Left cardiac atrium (tissue), 4 donors: ENCODE data around the gene CDK5RAP2. TPM values are rescaled to one million over a fixed set of nuclear protein-coding genes. Genes with fewer than 3 reads are reported as not detected.

Experiments used
- ATAC-seq, 2 donors: fragments of 200-7000 bp; cut with Tn5 transposase; one replicate each; pipeline ENCODE4 v1.9.1; 2020; ENCODE audit warnings: mild to moderate bottlenecking in 2 of 2, moderate library complexity in 2 of 2
- DNase-seq: peaks from one replicate; pipeline ENCODE4 v3.0.0-alpha.2; 2020
- intact Hi-C, 2 donors: fragments of 100-400 bp; cut with DNase I; formaldehyde crosslinking; loops; one replicate each; pipeline versions ENCODE4 v1.14.1 to v1.15.1; 2022 to 2023
- total RNA-seq, 2 donors: library from RNA; stranded (reverse); fragmentation: NEBNext Ultra II Directional; extraction: Animal tissue kit (Norgen Biotek cat#: 25700); gene quantifications; one replicate each; pipeline ENCODE4 v1.2.1, GENCODE V29; 2021
- donor health status: DM: no; HTN: yes; CAD: no.
- donor health status: DM: no; HTN: yes; CAD: no; lungs with severe emphysema.
- donor health status: DM: yes; HTN: yes; CAD: no.
- donor health status: Dilated cardiomyopathy.

Gene CDK5RAP2
- total RNA-seq, 2 donors from 2014 or later: 48.0 to 49.0 TPM

DNA sequence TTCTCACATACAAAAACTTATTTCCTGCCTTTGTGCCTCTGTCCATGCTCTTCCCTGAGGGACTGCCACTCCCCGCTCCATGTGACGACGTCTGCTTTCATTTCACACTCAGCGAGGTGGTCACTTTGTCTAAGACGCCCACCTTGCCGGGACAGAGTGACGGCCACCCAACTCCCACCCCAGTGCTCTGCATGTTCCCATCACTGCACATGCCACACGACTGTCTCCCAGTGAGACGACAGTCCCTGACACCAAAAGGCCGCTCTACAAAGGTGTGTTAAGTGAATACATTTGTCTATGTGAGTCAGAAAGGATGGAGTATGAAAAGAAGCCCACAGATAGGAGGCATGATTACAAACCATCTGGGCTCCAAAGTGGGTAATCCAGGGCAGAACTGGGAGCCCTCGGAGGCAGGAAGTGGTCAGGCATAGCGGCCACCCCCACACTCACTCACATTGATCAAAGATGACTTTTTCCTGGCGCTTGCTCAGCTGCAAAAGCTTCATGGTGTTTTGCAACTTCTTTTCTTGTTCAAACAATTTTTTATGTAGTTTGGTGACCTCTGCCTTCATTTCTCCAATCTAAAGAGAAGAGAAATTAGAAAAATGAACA is 185.8 kb downstream of the CDK5RAP2 start:
- intact Hi-C loops: no loop called here
- ATAC-seq (peak in 1 of 2 donors; percentile 24), DNase-seq (no peak)

DNA sequence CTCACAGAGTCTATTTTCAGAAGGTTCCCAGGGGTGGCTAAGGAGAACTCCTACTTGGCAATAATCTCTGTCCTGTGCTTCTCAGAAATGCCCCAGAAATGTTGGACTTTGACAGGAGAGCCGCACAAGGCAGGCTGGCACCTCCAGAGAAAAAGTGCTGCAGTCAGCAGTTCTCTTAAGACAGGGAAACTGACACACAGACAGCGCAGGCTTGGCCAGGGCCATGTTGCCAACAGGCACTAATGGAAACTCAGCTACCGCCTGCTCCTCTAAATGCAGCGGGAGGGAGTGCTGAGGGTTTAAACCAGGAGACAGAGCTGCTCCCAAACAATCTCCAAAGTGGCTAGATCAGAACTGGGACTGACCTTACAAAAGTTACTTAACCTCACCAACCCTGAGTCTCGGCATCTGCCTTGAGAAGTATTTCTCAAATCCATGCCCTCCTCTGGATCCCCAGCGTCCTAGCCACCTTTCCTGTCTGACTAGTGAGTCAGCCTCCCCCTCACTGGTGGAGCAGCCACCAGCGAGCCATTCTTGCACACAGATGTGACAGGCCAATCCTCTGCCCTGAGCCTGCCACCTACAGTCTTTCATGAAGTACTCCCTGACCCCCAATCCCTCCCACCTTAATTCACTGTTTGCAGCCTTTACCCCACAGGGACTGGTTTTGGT is 186.4 kb downstream of the CDK5RAP2 start:
- DNase-seq: no peak
- intact Hi-C loops: no loop called here
- ATAC-seq: peak in 1 of 2 donors; percentile 58

DNA sequence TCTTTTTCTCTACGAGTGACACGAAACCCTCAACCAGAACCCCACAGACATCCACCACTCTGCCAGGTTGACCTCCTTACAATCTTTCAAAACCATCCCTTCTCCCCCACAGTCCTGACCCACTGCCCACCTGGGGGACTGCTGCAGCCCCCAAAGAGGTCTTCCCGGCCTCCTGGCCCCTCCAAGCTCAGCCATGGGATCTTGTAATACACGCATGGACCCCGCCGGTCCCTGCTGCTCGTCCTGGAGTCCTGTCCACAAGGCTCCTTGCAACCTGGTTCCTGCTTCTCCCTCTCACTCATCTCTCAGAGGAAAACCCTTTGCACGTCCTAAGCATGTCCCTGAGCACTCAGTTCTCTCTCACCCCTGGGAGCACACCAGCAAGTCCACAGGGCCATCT is 187.3 kb downstream of the CDK5RAP2 start:
- DNase-seq (no peak), ATAC-seq (peak in 1 of 2 donors; percentile 10)
- intact Hi-C loops: no loop called here

DNA sequence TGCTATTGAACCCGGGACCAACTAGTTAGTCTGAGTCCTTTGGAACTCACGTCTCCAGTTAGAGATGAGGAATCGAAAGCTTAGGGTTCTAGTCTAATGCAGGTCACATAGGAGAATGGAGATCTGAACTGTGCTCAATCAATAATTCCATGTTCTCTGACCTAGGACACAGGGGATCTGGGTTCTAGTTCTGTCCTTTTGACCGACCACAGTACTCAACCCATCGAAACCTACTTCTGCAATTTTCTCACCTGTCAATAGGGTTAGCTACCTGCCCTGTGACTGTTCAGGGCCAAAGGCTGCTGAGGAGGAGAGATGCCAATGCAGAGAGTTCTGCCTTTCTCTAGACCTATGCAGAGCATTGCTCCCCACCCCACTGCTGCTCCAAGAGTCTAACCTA is 187.7 kb downstream of the CDK5RAP2 start:
- DNase-seq (no peak), ATAC-seq (no peak)
- intact Hi-C loops: no loop called here

DNA sequence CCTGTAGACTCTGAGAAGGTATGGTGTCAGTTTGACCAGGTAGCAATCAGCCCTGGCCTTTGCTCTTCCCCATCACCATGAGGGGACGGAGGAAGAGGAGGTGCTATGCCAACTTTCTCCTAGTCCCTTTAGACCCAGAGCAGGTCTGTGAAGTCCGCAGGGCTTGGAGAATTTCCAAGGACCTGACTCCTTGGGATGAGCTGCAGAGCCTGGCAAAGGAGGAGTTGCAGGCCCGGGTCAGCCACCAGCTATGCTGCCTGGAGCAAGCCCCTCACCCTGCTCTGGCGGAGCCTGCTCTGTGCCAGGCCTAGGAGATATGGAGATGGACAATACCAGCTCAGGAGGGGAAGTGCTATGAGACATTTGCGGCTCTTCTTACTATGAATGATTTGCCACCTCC is 188.3 kb downstream of the CDK5RAP2 start:
- ATAC-seq (no peak), DNase-seq (no peak)
- intact Hi-C loops: no loop called here

DNA sequence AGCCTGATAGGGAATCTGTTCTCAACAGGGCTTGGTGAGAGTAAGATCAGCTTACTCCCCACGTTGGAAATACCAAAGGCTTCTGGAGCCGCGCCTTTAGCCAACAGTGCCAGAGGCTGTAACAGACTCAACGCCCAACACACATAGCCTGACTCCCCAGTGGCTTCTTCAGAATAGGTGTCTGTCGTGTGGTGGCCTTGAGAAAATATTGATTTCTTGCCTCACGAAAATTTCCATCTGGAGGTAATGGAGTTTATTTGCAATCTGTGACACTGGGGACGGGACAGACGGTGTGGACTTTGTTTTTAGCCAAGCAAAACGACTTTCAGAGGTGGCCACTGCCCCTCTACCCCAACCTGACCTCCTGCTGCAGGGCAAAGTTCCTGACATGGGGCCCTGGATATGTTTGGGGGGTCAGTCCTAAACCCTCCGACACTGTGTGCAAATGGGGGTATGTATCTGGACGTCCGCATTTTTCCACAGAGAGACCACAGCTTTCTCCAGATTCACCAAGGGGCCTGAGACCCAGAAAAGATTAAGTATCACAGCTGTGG is 189.3 kb downstream of the CDK5RAP2 start:
- ATAC-seq (no peak), DNase-seq (no peak)
- intact Hi-C loops: no loop called here

DNA sequence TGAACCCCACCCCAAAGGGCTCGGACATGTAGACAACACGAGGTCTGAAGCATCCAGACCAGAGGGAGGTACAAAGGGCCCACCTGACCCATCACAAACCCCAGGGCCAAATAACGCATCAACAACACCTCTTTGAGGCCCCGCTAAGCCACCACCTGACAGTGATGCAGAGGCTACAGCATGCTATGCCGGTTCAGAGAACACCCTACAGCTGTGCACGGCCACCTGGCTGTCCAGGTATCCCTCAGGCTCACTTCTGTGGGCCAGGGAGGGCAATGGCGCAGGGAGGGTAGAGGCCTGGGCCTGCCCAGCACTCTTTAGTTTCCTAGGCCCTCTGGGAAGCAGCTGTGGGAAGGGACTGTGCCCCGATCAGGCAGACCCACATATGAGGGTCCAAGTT is 190.1 kb downstream of the CDK5RAP2 start:
- no peak for DNase-seq
- no peak for ATAC-seq
- intact Hi-C loops: no loop called here

DNA sequence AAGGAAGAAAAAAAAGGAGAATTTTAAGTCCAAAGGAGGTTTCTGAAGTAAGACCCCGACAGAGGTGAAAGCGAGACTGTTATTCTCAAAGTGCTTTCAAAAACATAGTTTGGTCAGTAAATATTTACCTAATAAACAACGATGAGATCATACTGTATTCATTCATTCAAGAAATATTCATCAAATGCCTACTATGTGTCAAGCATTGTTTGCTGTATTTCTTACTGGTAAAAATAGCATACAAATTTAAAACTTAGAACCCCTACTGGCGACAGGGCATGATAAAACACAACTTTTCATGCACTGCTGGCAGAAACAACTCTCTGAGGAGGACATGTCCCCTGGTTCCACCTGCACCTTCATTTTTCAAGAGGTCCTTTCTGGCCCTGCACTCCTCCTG is 190.7 kb downstream of the CDK5RAP2 start:
- ATAC-seq (no peak), DNase-seq (no peak)
- intact Hi-C loops: no loop called here

DNA sequence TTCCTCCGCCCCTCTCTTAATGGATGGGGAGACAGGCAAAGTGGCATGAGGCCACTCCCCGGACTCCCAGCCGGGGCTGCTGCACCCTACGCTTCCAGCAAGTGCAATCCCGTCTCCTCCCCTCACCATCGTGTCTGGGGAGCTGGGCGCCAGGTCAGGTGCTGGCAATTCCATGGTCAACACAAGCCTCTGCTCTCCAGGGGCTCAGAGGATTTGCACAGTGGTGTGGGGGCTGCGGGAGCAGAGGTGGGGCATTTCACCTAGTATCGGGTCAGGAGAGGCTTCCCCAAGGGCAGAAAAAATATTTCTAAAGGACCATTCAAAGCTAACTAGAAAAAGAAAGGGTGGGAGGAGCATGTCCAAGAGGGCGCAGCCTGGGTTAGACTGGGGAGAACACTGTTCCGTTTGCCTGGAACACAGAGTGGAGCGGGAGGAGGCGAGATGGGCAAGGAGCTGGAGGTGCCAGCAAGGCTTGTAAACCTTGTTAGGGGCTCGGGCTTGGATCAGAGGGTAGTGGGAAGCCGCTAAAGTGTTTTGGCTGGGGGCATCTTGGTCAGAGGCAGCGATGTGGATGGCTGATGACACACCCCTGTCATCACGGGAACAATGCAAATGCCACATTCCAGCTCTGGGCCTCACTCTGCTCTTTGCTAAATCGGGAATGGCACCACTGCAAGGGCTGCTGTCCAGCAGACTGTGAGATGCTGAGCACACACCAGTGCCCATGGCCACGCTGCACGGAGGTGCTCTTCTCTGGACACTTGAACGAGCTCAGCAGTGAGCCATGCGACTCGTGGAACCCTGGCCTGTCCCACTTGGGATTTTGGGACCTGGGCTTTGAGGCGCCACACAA is 191.7 kb downstream of the CDK5RAP2 start:
- ATAC-seq (peak; percentile 77 to 84), DNase-seq (peak; percentile 50)
- intact Hi-C loops: no loop called here

DNA sequence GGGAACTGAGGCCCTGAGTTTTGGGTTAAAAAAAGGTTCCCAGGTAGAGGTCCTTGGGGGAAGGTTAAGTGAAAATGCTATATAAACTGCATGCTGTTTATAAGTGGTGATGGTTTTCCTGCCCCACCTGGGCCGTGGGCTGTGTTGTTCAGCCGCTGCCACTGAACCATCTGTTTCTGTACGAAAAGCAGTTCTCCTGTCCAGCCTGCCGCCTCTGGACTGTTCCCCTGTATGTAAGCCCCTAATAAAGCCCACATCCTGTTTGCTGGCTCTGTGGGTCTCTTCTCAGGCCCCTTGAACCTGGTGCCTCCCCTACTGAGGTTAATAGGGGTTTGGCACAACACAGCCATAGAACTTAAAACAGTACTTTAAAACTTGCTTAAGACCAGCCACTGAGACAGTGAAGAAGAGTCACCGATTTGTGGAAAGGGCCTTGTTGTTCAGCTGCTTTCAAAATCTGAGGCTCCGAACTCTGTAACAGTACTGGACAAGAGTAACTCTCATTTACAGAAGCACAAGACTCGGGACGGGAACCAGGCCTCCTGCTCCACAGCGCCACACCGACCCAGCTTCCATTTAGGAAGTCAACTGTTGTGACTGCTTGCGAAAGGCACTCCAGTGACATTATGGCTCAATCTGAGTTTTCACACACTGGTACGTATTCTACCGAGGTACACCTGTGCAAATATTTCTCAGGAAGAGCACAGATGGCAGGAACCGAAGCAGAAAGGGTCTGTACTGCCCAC is 192.5 kb downstream of the CDK5RAP2 start:
- no peak for ATAC-seq
- DNase-seq: no peak
- intact Hi-C loops: no loop called here

DNA sequence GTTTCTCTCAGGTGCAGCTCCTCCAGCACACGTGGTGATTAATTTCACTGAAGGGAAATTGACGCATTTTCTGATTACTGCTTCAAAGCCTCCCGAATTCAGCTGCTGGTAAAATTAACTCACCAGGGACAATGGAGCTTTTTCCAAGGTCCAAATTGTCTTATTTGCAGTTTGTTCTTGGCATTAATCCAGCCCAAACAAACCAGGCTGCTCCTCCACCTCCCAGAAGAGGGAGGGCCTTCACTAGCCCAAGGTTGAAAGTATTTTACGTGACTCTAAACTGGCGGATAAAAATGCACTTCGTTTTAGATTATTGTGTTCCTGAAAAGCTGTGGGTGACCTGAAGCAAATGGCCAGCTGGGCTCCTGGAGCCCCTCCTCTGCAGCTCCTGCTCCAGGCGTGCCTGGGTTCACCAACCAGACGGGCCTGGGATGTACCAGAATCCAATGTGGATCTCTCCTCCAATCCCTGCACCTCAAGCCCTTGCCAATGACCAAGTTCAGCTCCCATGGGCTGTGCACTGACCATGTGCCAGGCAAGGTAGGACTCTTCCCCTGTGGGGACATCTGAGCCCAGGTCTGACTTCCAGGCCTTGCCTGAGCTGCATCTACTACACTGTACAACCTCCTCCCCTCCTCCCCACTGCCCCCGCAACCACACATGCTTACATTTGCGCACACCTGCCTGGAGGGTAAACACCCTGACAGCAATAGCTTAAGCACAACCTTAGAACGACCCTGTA is 193.4 kb downstream of the CDK5RAP2 start:
- DNase-seq (no peak), ATAC-seq (peak in 1 of 2 donors; percentile 27)
- intact Hi-C loops: no loop called here

DNA sequence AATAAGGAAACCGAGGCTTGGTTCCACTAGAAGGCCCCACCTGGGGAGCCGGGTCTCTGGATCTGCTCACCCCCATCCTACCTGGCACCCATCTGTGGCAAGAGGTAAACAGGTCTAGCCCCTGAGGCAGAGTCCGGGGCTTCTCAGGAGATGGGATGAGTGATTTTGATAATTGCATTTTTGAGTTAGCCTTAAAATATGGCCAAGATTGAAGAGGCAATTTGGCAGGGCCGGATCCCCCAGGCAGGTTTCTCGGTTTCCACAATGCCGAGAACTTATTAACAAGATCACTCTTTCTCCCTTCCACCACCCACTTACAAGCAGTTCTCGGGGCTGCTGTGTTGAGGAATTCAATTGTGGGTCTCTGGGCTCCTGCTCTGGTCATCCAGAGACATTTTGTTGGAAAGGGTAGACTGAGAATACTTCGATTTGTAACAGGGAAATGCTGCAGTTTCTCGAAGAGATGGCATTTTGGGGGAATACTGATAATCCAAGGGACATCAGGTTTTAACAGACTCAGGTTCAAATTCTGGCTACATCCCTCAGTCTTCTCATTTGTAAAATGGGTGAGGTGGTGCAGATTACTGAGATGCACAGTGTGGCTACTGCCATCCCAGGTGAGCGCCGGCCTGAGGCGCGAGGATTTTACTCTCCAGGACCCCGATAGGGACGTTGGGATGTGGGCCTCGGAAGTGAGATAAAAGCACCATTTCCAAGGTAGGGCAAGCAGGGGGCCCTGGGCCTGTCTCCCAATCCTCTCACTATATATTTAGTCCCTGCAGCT is 194.2 kb downstream of the CDK5RAP2 start:
- intact Hi-C loops: no loop called here
- DNase-seq: no peak
- ATAC-seq: no peak

DNA sequence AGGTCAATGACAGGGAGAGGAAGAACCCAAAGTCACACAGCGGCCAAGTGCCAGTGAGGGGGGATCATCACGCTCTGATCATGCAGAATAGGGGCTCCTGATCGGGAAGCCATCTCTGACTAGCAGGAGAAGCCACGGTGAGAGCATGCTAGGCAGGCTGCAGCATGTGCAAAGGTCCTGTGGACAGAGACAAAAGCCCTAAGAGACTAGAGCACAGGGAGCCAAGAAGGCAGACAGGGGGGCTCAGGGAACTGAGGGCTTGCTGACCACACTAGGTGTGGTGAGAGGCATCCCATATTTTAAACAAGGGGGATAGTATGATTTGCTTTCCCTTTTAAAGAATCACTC is 195.1 kb downstream of the CDK5RAP2 start:
- DNase-seq: no peak
- no peak for ATAC-seq

DNA sequence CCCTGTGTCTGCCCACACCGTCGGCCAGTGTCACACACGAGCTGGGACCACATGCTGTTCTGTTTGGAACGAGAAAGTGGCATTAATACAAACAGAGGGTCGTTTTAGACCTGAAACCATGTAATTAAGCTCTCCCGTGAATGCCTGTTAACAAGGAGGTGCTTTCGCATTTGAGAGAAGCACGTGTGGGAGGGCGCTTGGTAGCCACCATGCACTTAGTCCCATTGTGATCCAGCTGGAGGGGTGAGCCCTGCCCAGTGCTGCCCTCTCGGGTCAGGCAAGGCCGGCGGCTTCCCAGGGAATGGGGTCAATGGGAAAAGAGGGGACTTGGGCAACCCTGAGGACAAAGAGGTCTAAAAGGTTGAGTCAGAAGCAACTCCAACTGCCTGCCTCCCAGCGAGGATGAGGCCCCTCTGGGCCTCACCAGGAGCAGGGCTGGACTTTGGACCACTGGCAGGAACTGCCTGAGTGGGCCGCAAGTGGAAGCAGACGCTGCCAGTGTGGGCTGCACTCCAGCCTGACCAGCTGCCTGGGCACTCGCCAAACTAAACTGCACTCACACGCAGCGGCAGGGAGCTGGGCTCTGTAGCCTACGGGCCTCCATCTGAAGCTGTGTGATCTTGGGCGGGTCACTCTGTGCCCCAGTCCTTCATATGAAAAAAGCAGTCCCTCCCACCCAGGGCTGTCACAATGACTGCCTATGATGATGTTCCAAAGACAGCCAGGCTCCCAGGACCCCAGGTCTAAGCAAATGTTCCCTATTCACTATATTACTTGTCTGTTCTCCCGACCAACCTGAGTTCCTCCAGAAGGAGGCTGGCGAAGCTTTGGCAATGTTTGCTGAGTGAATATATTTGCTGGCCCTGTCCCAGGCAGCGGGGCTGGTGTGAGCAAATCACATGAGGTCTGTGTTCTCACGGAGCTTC is 195.7 kb downstream of the CDK5RAP2 start:
- DNase-seq (peak; percentile 50), ATAC-seq (peak; percentile 18 to 29)
- intact Hi-C loops: no loop called here

More for the DNA sequence above, 195.1 kb downstream of the CDK5RAP2 start:
- intact Hi-C loops: no loop called here

DNA sequence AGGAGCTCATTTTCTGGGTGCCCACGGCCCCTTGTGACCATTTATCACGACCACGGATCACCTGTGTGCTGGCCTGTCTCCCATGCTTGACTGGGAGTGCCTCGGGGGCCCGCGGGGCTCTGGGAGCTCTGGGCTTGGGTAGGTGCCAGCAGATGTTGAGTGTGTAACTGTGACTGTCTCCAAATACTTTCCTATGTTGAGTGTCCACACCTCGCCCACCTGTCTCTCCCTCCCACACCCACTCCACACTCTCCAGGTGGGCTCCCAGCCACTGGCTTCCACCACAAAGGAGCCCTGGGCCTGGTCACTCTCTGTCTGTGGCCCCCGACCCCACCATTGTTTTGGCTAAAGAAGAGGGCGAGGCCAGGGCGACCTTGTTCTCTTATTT is 196.4 kb downstream of the CDK5RAP2 start:
- intact Hi-C loops: no loop called here
- ATAC-seq (no peak), DNase-seq (no peak)

DNA sequence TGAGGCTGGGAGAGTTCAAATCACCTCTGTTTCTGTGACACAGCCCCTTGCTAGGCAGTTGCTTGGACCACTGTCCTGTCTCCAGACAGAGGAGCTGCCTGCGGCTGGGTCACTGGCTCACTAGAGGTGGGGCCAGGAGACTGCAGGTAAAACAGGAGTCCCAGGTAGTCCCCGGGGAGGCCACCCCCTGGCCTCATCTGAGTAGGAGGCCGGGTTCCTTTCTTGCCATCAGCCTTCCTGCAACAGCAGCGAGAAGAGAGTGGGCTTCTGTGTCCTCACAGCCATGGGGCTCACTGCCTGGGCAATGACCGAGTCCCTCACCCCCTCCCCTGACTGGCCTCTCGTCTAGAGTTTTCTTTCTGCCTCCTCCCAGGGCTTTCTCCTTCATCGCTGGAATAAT is 197.5 kb downstream of the CDK5RAP2 start:
- no peak for ATAC-seq
- DNase-seq: no peak
- intact Hi-C loops: no loop called here

DNA sequence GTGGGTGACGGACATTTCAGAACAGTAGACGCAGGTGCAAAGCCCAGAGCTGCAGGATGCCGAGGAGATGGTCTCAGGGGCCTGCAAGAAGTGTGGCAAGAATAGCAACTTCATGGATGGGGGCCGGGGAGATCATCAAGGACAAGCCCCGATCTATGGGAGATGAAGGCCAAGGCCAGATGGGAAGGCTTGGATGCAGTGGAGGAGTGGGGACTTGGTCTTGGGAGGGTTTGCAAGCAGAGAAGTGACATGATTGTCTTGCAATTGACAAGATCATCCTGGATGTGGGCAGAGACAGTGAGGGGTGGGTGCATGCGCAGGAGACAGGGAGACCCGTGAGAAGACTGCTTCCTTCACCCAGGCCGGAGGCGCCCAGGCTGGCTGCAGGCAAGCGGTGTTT is 198.1 kb downstream of the CDK5RAP2 start:
- DNase-seq (no peak), ATAC-seq (no peak)
- intact Hi-C loops: no loop called here
